Loucy (cell line): Measurements from ENCODE around the gene SPTB.

Experiments
- H2AFZ ChIP-seq: fragments of 200-600 bp; sonication (generic); 2 replicates; pipeline ENCODE4 v1.6.0; 2016; ENCODE audit warnings: antibody characterized with exemption, mild to moderate bottlenecking, low read length, moderate library complexity
- H3F3A ChIP-seq: fragments of 200-600 bp; 2 replicates; pipeline ENCODE4 v1.6.0; 2016; ENCODE audit warnings: antibody characterized with exemption, low read depth, mild to moderate bottlenecking
- H3K27me3 ChIP-seq: fragments of 200-600 bp; sonication (generic); 2 replicates; pipeline ENCODE4 v1.6.1; 2014; ENCODE audit warnings: low read length, mild to moderate bottlenecking; ENCODE audit not compliant: insufficient read depth, poor library complexity, severe bottlenecking
- H3K36me3 ChIP-seq: fragments of 200-600 bp; sonication (generic); 2 replicates; pipeline ENCODE4 v1.6.1; 2016; ENCODE audit warnings: low read length; ENCODE audit not compliant: insufficient read depth
- H3K4me1 ChIP-seq: fragments of 200-600 bp; sonication (generic); 2 replicates; pipeline ENCODE4 v1.5.1; 2014; ENCODE audit warnings: low read length, mild to moderate bottlenecking; ENCODE audit not compliant: insufficient read depth, poor library complexity, severe bottlenecking
- H3K4me2 ChIP-seq: fragments of 200-600 bp; sonication (generic); 2 replicates; pipeline ENCODE4 v1.6.0; 2014; ENCODE audit warnings: antibody characterized with exemption, low read length, low read depth, mild to moderate bottlenecking; ENCODE audit not compliant: poor library complexity, severe bottlenecking
- H3K4me3 ChIP-seq: fragments of 200-600 bp; sonication (generic); 2 replicates; pipeline ENCODE4 v1.5.1; 2014; ENCODE audit warnings: low read length, mild to moderate bottlenecking, mixed read lengths; ENCODE audit not compliant: poor library complexity, severe bottlenecking
- H3K79me2 ChIP-seq: fragments of 200-600 bp; sonication (generic); 2 replicates; pipeline ENCODE4 v1.6.1; 2014; ENCODE audit warnings: low read length; ENCODE audit not compliant: insufficient read depth
- H3K9ac ChIP-seq: fragments of 200-600 bp; sonication (generic); 2 replicates; pipeline ENCODE4 v1.6.0; 2014; ENCODE audit warnings: mild to moderate bottlenecking, low read depth, low read length, moderate library complexity; ENCODE audit not compliant: poor library complexity, severe bottlenecking
- H3K9me2 ChIP-seq: fragments of 200-600 bp; sonication (generic); replicated peaks from 2 replicates; pipeline ENCODE4 v1.6.1; 2016; ENCODE audit warnings: low read depth, low read length, mixed read lengths
- H3K9me3 ChIP-seq: fragments of 200-600 bp; sonication (generic); 2 replicates; pipeline ENCODE4 v1.6.1; 2014; ENCODE audit warnings: mild to moderate bottlenecking, antibody characterized with exemption, low read length, low read depth; ENCODE audit not compliant: insufficient read depth
- H4K20me1 ChIP-seq: fragments of 200-600 bp; sonication (generic); 2 replicates; pipeline ENCODE4 v1.6.0; 2014; ENCODE audit warnings: antibody characterized with exemption, low read length, mild to moderate bottlenecking; ENCODE audit not compliant: insufficient read depth, poor library complexity, severe bottlenecking
- CTCF ChIP-seq: fragments of 200-600 bp; sonication (generic); conservative IDR thresholded peaks from 2 replicates; pipeline ENCODE4 v1.5.1; 2014; ENCODE audit warnings: mild to moderate bottlenecking, antibody characterized with exemption, low read length
- EZH2phosphoT487 ChIP-seq: fragments of 200-600 bp; IDR thresholded peaks from 2 replicates; pipeline ENCODE4 v1.6.1; 2018; ENCODE audit warnings: antibody characterized with exemption, mild to moderate bottlenecking, moderate library complexity, borderline replicate concordance

SPTB gene

DNA sequence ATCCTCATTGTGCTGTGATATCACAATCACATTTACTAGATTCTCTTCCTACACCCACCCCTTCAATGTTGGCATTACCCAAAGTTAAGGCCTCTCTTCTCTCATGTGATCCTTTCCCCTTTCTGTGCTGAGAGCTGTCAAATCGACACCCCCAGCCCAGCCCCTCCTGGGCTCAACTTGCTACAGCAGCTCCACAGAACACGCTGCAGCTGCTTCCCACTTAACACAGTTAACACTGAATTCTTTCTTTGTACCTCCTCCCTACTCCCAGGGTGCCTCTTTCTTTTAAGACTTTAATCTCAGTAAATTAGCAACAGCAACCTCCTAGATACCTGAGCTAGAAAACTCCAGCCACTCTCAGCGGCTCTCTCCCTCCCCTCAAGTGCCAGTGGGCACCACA, 17.8 kb downstream of the SPTB start:
- no peaks in the 10 kb centered on the region for H3K9me3 ChIP-seq
- H3F3A ChIP-seq: no peaks in the 10 kb centered on the region
- no peaks in the 10 kb centered on the region for H4K20me1 ChIP-seq
- H3K36me3 ChIP-seq: no peaks in the 10 kb centered on the region
- no peak overlapping the region for H3K9ac ChIP-seq
- TF ChIP-seq CTCF: no peak
- no peak for TF ChIP-seq EZH2phosphoT487
- H3K4me2 ChIP-seq: no peak overlapping the region
- no peak overlapping the region for H2AFZ ChIP-seq
- H3K4me3 ChIP-seq: no peak overlapping the region
- no peaks in the 10 kb centered on the region for H3K27me3 ChIP-seq
- no peaks in the 10 kb centered on the region for H3K79me2 ChIP-seq
- no peaks in the 10 kb centered on the region for H3K9me2 ChIP-seq
- H3K4me1 ChIP-seq: no peaks in the 10 kb centered on the region

DNA sequence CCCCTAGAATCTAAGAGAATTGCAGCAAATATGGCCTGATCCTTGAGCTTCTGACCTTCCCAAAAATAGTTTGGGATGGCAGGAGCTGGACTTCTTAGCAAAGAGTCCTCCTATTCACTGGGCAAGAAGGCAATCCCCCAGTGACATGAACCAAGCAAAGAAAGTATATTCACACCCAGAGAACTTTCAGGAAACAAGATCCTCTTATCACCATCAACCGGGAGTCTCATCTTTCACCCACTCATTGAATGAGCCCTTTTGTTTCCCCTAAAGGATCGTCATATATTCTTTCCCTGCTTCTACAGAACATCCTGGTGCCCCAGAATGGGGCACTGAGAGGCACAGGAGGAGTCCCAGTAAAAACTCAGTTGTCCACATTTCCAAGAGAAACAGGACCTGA, 19.7 kb downstream of the SPTB start:
- H3K4me2 ChIP-seq: no peak overlapping the region
- no peaks in the 10 kb centered on the region for H3K27me3 ChIP-seq
- H3K9ac ChIP-seq: no peak overlapping the region
- no peaks in the 10 kb centered on the region for H3K36me3 ChIP-seq
- TF ChIP-seq EZH2phosphoT487 (no peak), CTCF (no peak)
- no peaks in the 10 kb centered on the region for H3F3A ChIP-seq
- no peaks in the 10 kb centered on the region for H3K79me2 ChIP-seq
- H4K20me1 ChIP-seq: no peaks in the 10 kb centered on the region
- no peaks in the 10 kb centered on the region for H3K9me2 ChIP-seq
- H2AFZ ChIP-seq: no peak overlapping the region
- no peaks in the 10 kb centered on the region for H3K4me1 ChIP-seq
- H3K9me3 ChIP-seq: no peaks in the 10 kb centered on the region
- no peak overlapping the region for H3K4me3 ChIP-seq

DNA sequence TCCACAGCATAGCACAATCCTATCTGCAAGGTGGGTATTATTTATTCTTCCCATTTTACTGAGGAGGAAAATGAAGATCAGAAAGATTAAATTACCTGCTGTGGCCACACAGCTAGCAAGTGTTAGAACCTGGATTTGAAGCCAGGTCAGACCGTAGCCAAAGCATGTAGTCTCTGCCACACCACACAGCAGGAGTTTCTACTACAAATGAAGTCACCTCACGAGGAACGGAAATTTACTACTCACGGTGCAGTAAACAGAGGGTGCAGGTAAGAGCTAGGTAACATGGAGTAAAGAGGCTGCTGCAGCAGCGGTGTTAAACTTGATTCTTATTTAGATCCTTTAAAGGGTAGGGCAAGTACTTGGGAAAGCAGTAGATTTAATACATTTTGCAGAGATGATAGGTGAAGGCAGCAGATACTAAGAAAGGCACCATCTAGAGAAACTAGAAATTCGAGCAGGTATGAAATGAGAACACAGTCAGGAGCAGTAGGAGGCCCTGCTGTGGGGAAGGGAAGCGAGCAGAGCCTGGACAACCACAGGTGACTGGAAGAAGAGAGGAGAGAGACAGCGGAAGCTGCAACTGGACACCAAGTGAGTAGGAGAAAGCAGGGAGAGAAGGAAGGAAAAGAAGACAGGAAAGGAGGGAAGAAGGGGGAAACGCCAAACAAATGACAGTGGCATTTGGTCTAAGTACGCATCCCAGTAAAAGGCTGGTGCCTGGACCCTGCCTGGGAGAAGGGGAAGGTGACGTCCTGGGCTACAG, 21.5 kb downstream of the SPTB start:
- Histone ChIP-seq H4K20me1 (no peaks in the 10 kb centered on the region), H3K27me3 (no peaks in the 10 kb centered on the region), H3K9me3 (no peaks in the 10 kb centered on the region), H3K4me3 (no peak overlapping the region), H3K4me2 (no peak overlapping the region), H3K36me3 (no peaks in the 10 kb centered on the region), H2AFZ (no peak overlapping the region), H3K79me2 (no peaks in the 10 kb centered on the region), H3K9ac (no peak overlapping the region), H3K4me1 (no peaks in the 10 kb centered on the region), H3K9me2 (no peaks in the 10 kb centered on the region), H3F3A (no peaks in the 10 kb centered on the region)
- no peak for TF ChIP-seq EZH2phosphoT487
- no peak for TF ChIP-seq CTCF
